HG03469 (cell line): ENCODE measurements around the gene MOSMO.
"Not testable (repeated sequence)": the region's sequence is repeated elsewhere in the genome, so short reads cannot be mapped to it uniquely, and the experiment has no call there.

Experiments used
- ATAC-seq: cut with Tn5 transposase; IDR thresholded peaks from one replicate; pipeline ENCODE4 v1.9.1; 2021; ENCODE audit warnings: mild to moderate bottlenecking, moderate library complexity, moderate number of reproducible peaks; ENCODE audit not compliant: unreplicated experiment

Gene MOSMO

DNA sequence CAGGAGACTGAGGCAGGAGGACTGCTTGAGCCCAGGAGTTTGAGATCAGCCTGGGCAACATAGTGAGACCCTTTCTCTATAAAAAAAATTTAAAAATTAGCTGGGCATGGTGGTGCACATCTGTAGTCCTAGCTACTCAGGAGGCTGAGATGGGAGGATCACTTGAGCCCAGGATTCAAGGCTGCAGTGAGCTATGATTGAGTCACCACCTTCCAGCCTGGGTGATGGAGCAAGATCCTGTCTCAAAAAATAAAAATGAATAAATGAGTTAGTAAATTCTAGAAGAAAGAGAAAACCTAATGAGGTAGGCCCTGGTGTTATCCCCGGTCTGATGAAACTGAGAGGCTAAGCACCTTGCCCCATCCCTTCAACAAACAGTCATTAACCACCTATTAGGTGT, 5.9 kb upstream of the MOSMO start:
- not testable (repeated sequence) for ATAC-seq

DNA sequence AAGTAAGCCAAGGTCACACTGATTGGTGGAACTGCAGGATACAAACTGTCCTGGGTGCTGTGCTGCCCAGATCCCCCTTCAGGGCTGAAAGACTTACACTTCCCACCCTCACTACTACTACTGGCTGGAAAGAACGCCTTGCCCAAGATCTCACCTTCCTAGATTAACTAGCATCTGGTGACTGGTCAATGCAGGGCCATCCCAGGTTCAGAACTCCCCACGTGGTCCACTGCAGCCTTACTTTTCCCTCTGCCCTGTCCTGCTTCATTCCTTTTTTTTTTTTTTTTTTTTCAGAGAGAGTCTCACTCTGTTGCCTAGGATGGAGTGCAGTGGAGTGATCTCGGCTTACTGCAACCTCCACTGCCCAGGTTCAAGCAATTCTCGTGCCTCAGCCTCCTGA, 4.7 kb upstream of the MOSMO start:
- ATAC-seq: no peak

DNA sequence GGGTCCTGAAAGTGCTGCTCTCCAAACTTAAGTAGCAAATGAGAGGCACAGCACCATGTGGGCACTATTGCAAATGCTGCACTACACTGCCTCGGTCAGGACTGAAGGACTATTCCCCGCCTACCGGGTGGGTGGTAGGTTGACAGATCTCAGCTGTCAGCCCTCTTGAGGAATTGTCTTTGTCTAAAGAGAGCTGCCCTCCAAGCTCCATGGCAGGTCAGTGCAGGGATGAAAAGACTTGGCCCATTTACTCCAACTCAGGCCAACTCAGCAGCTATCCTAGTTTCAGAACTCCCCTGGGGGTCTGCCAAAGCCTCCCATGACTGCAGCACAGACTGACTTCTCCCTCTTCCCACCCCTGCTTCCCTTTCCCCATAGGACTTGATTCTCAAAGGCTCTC, 3.6 kb upstream of the MOSMO start:
- no peak for ATAC-seq

- no peak for ATAC-seq
These were observed 2.2 kb upstream of the MOSMO start for GRCh38 chr16:22005746-22006145.

DNA sequence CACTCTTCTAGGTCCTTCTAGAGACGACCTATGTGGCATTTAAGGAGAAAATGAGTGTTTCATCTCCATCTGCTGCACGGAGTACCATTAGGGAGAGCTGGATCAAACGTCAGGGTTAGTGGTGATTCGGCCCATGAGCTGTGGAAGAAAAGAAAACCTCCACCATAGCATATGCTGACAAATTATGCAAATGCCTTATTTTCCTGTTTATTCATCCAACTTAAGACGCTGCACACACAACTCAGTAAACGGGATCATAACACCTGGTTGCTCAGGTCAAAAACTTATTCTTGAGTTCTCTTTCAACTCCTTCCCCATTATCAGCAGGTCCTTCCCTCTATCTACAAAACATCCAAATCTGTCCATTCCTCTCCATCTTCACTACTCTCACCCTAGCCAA, 1.3 kb upstream of the MOSMO start:
- ATAC-seq: no peak

GRCh38 chr16:22007159-22007508, 777 bp upstream of the MOSMO start:
- no peak for ATAC-seq

- ATAC-seq: no peak
These were observed 526 bp downstream of the MOSMO start for GRCh38 chr16:22008215-22009059.

- ATAC-seq: no peak
These were observed 3.0 kb downstream of the MOSMO start for GRCh38 chr16:22010902-22011301.

DNA sequence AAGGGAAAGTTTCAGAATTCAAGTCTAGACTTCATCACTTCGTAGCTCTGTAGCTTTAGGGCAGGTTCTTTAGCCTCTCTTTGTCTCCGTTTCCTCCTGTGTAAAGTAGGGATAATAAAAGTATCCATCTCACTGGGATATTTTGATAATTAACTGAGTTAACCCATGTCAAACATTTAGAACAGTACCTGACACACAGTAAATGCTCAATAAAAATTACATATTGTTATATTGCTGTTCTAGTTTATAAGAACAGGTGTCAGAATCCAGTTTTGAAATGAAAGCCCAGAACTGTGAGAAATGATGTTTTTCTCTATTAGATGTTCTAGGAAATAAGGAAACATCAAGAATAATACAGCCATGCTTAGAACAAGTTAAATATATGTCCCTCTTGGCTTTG, 4.3 kb downstream of the MOSMO start:
- no peak for ATAC-seq

DNA sequence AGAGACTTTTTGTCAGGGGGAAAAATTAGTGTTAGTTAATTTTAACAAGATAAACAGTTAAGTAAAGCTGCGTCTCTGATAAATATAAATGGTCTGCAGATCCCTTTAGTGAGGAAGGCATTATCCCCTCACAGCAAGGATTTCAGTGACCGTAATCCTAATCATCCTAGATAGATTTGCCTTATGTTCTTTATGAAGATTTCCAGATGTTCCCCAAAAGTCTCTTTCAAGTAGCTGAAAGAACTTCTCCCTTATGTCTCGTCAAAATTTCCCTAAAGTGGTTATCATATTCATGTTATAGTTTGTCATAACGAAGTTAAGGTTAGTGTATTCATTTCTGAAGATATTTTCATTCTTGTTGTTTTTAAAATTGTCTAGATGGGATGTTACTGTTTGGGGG, 5.6 kb downstream of the MOSMO start:
- no peak for ATAC-seq

- ATAC-seq: no peak
These were observed 6.5 kb downstream of the MOSMO start for GRCh38 chr16:22014271-22014873.

GRCh38 chr16:22016927-22017326, 9.0 kb downstream of the MOSMO start:
- no peak for ATAC-seq

GRCh38 chr16:22018559-22018958, 10.6 kb downstream of the MOSMO start:
- no peak for ATAC-seq

DNA sequence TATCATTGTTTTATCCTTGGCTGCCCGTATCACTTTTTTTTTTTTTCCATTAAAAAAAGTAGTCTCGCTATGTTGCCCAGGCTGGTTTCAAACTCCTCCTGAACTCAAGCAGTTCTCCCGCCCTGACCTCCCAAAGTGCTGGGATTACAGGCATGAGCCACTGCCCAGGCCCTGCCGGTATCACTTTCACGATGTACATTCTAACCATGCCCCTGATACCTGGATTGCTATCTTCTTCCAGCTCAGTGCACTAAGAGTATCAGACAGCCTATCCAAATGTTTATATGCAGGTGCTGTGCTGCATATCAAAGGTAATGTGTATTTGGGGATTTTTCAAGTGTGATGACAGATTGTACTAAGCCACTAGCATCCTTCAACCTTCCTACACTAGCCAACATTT, 14.2 kb downstream of the MOSMO start:
- no peak for ATAC-seq

DNA sequence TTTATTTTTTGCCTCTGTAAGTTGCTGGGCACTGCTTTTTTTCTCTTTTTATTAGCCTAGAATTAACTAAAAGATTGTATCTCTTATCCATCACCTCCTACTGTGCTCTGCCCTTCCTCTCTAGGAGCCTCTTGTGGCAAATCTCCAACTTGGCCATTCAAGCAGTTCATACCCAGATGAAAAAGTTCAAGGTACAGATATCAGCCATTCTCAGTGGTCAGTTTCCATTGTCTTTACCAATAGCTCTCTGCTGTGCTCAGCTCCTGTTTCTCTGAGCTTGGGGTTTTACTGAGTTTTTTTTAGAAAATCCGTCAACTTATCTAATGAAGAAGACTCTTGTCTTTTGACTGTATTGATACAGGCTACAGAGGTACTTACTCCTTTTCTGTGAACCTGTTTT, 15.6 kb downstream of the MOSMO start:
- ATAC-seq: no peak

- ATAC-seq: not testable (repeated sequence)
These were observed 16.9 kb downstream of the MOSMO start for GRCh38 chr16:22024785-22025184.

DNA sequence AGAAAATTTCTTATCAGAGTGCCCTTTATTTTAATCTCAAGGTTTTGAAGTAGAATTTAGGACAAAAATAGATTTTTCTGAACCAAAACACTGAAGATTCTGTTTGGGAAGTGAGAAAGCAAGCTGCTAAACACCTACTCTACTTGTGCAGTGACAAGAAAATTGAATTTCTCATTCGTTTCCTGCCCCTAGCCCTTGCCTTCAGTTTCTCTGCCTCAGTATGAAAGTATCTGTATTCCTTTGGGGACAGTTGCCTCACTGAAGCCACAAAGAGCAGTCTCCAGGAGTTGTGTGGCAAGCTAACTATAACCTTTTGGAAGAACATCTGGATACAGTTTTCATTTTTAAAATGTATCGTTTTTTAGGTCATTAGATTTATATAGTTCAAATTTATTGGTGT, 19.7 kb downstream of the MOSMO start:
- no peak for ATAC-seq

- ATAC-seq: no peak
These were observed 21.7 kb downstream of the MOSMO start for GRCh38 chr16:22029632-22030031.

- no peak for ATAC-seq
These were observed 22.3 kb downstream of the MOSMO start for GRCh38 chr16:22030087-22030812.

DNA sequence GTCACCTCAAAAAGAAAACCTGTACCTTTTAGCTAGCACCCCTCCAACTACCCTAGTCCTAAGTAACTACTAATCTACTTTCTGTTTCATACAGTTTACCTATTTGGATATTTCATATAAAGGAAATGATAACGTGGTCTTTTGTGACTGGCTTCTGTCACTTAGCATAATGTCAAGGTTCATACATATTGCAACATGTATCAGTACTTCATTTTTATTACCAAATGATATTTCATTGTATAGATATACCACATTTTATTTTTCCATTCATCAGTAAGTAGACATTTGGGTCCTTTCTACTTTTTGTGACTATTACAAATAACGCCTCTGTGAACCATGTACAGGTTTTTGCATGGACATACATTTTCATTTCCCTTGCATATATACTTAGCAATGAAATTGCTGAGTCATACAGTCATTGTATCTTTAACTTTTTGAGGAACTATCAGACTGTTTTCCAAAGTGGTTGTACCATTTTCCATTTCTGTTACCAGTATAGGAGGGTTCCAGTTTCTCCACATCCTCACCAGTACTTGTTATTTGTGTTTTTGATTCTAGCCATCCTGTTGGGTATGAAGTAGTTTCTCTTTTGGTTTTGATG, 23.7 kb downstream of the MOSMO start:
- no peak for ATAC-seq

- no peak for ATAC-seq
These were observed 26.6 kb downstream of the MOSMO start for GRCh38 chr16:22034503-22034902.

DNA sequence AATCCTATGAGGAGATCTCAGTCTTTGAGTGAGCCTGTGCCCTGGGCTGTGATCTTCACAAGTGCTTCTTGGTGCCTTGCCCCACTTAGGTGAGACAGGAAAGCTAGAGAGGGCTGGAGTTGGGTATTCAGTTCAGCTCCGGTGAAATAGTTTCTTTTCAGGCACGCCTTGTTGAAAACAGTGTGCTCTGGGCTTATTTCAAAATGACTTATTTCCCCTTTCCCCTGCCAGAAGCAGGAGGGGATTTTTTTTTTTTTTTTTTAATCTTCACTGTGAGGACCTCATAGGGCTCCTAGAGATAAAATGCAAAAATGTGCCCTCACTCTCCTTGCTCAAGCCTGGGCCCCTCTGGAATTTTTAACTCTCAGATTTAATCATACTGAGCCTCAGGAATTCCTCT, 27.2 kb downstream of the MOSMO start:
- ATAC-seq: no peak
